Measurements from ENCODE around the gene HUWE1.

GRCh38 chrX:53637479-53637878, 49.0 kb downstream of the HUWE1 start:
- no peak for TF ChIP-seq CTCF (conservative IDR thresholded peaks at IDR 0.05)
- TF ChIP-seq EZH2 (IDR thresholded peaks at IDR 0.05; ENCODE audit: low read depth), result no peak

Data from PC-9 (cell line).